HG02759 (cell line): ENCODE data around the gene PTCD3.

Source experiments
- ATAC-seq: cut with Tn5 transposase; IDR thresholded peaks from one replicate; pipeline ENCODE4 v1.9.1; 2021; ENCODE audit warnings: mild to moderate bottlenecking, moderate library complexity; ENCODE audit not compliant: unreplicated experiment

Gene PTCD3

GRCh38 chr2:86079981-86080911 lies 25.8 kb upstream of the PTCD3 start:
- ATAC-seq = peak; percentile 85

DNA sequence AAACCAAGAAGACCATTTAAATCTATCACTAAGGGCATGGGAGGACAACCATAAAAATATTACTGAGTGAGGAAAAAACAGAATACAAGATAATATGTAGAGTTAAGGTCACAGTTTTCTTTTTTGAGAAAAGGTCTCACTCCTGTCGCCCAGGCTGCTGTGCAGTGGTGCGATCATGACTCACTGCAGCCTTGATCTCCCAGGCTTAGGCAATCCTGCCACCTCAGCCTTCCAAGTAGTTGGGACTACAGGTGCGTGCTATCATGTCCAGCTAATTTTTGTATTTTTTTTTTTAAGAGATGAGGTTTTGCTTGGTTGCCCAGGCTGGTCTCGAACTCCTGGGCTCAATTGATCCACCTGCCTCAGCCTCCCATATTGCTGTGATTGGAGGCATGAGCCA lies 24.3 kb upstream of the PTCD3 start:
- no peak for ATAC-seq

- no peak for ATAC-seq
Observed at GRCh38 chr2:86082756-86083155, 23.3 kb upstream of the PTCD3 start.

GRCh38 chr2:86087936-86088850 lies 17.8 kb upstream of the PTCD3 start:
- ATAC-seq = no peak

DNA sequence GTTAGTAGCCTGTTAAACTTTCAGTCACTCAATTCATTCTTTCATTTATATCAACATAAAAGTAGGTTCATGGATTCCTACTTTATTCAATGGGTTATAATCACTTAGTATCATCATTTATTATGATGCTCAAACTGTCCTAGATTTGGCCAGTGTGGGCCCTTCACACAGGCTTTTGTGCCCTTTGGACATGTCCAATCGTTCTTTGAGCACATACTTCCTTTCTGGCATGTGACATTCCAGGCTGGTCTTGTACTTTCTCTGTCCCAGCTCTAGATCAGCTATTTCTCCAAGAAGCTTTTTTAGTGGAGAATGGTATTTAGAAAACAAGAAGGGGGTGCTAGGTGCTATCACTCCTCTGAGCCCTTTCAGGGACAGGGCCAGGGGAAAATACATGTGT lies 11.8 kb upstream of the PTCD3 start:
- no peak for ATAC-seq

GRCh38 chr2:86097114-86097896 lies 8.7 kb upstream of the PTCD3 start:
- no peak for ATAC-seq

GRCh38 chr2:86097913-86098312 lies 8.1 kb upstream of the PTCD3 start:
- no peak for ATAC-seq

- no peak for ATAC-seq
Observed at GRCh38 chr2:86102157-86102556, 3.9 kb upstream of the PTCD3 start.

DNA sequence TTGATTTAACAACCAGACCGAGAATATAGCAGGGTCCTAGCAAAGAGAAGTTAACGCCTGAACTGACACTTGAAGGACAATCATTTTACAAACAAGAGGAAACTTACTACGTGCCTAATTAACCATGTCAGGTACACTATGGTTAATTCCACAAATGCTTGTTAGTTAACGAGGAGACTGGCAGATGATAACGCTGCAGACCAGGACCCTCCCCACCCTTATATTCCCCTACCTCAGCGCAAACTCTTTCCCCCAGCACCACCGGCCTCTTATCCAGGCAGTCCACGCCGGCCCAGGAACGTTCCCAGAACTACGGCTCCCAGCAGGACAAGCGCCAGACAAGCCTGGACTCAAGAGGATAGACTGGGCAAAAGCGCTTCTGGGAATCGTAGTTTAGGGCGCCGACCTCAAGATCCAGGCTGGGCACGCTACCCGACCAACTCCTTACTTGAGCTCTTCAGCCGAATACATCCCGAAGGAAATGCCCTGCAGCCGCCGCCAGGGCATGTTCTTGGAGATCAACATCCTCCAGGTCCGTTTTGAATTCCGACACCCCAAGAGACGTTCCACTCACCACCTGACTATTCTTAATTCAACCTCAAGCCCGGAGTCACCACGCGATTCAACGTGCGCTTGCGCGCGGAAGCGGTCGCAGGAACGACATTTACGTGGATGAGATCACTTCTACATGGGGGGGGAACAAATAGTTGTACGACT lies 625 bp upstream of the PTCD3 start, which contains the start of gene POLR1A:
Gene POLR1A (minus strand): TSS at position 635 of the 717 bp plus-strand sequence. CDS start 110 bp downstream, at position 525.
- peak; percentile 80 for ATAC-seq

- ATAC-seq = no peak
Observed at GRCh38 chr2:86107031-86107430, 996 bp downstream of the PTCD3 start.

- ATAC-seq = no peak
Observed at GRCh38 chr2:86118130-86118529, 12.1 kb downstream of the PTCD3 start.

GRCh38 chr2:86123328-86123925 lies 17.4 kb downstream of the PTCD3 start:
- no peak for ATAC-seq

DNA sequence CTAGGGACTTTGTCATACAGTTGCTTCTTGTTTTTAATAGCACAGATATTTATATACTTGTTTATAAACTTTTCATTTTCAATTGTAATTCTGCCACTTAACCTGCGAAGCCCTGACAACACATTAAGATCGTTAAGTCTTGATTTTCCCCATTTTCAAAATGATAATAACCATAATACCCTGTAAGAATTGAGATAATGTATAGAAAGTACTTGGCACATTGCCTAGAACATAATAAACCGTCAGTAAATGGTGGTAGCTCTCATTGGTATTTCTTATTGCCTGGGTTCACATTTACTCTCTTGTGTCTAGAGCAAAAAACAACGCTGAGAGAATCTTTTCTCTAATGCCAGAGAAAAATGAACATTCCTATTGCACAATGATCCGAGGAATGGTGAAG lies 18.6 kb downstream of the PTCD3 start:
- ATAC-seq = no peak

DNA sequence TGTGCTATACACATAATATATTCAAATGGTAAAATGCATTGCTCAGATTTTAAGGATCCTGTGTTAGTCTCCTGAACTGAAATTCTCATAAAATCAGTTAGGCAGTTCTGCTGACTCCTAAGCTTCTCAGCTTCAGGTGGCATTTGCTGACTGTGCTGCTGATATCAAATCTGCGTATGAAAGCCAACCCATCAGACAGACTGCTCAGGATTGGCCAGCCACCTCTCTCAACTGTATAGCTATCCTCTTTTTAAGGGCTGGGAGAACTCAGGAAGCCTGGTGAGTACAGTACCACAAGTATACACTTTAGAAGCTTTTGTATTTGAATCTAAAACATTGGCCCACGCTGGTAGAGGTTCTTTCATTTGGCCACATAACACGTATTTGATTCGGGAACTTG lies 28.7 kb downstream of the PTCD3 start:
- no peak for ATAC-seq

- no peak for ATAC-seq
Observed at GRCh38 chr2:86135653-86136052, 29.6 kb downstream of the PTCD3 start.

DNA sequence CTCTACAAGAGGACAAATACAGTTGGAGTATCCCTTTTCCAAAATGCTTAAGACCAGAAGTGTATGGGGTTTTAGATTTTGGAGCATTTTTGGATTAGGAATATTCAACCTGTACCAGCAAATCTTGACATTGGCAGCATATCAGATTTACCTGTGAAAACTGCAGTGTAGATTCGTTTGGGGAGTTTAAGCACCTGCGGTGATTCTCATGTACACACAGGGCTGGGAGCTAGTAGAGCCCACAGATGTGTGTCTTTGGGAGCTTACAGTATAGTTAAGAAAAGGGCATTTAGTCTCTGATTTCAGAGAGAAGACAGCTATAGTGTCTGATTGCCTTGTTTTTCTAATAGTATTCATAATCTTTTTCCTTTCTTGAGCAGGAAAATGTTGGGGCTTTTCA lies 30.1 kb downstream of the PTCD3 start:
- ATAC-seq = no peak

- no peak for ATAC-seq
Observed at GRCh38 chr2:86138736-86139625, 32.9 kb downstream of the PTCD3 start.

GRCh38 chr2:86139981-86140380 lies 33.9 kb downstream of the PTCD3 start:
- ATAC-seq = no peak

DNA sequence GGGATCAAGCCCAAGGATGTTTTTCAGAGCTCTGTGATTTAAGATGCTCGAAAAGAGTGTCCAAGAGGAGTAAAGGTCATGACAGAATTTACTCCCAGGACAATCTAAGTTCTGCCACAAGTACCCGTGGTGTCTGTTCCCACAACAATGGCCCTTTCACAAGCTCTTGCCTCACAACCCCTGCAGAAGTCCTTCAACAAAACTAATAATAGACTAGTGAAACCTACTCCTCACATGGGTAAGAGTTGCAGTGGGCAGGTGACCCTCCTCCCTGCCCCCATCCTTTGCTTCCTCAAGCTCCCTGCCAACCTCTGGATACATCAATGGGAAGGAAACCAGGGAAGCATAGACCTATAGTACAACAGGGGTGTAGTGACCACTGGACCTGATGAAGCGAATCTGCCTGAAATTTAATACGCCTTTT lies 34.9 kb downstream of the PTCD3 start:
- ATAC-seq = no peak
